ENCODE results near the gene RYR1.

RYR1 gene

GRCh38 chr19:38429055-38429810 lies 4.3 kb upstream of the RYR1 start:
- no peak for DNase-seq

DNA sequence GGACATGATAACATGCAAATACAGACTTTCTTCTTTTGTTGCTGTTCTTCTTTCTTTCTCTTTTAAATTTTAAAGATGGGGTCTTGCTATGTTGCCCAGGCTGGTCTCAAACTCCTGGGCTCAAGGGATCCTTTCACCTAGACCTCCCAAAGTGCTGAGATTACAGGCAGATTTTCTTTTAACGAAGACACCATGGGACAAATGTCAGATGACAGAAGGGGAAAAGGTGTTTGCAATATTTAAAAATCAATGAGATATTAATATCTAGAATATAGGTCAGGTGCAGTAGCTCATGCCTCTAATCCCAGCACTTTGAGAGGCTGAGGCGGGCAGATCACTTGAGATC lies 3.7 kb upstream of the RYR1 start:
- no peak for DNase-seq

DNA sequence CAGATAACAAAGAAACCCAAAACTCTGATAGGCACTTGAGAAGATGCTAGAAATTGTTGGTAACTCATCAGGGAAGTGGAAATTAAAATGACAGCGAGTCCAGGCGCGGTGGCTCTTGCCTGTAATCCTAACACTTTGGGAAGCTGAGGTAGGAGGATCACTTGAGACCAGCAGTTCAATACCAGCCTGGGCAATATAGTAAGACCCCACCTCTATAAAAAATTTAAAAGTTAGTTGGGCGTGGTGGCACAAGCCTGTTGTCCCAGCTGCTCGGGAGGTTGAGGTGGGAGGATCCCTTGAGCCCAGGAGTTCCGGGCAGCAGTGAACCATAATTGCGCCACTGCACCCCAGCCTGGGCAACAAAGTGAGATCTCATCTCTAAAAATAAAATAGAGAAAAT lies 2.6 kb upstream of the RYR1 start:
- no peak for DNase-seq

GRCh38 chr19:38434549-38435051 lies 1.1 kb downstream of the RYR1 start:
- DNase-seq, result no peak

GRCh38 chr19:38437295-38437694 lies 3.8 kb downstream of the RYR1 start:
- DNase-seq, result no peak

- DNase-seq, result no peak
Measured at GRCh38 chr19:38437917-38438316, 4.4 kb downstream of the RYR1 start.

DNA sequence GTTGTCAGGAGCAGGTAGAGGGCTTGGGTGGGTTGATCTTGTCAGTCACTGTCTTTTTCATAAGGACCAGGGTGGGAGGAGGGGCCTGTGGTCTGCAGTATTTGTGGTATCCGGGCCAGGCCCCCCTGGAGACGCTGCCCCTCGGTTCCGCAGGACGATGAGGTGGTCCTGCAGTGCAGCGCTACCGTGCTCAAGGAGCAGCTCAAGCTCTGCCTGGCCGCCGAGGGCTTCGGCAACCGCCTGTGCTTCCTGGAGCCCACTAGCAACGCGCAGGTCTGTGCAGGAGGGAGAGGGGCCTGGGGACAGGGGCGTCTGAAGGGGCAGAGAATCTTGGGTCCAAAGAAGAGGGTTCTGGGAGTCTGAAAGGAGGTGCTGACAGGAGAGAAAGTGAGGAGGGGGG lies 7.1 kb downstream of the RYR1 start:
- DNase-seq, result no peak

DNA sequence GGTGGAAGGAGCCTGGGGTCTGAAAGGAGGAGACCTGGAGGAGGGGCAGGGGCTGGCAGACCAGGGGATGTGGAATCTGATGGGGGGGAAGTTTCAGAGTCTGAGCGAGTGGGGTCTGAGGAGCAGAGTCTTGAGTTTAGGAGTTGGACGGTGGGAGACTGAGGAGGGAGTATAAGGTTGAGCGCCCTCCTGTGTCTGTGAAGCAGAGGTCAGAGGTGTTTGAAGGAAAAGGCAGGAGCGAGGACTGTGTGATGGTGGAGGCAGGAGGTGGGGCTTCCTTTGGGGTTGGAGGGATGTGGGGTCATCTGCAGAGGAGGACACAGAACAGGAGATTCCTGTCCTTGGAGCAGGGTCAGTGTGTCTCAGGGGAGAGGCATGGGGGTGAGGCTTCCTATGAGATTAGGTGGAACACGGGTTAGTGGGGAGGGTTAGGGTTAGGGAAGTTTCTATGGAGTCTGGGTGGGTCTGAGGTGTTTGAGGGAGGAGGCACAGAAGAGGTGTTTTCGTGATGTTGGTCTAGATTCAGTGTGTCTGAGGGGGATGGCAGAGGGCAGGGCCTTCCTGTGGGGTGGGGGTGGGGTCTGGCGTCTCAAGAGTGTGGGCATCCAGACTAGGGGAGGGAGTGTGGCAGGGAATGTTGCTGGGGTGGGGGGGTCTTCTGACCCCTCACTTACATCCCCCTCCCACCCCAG lies 8.3 kb downstream of the RYR1 start:
- no peak for DNase-seq

- no peak for DNase-seq
Measured at GRCh38 chr19:38442736-38443135, 9.2 kb downstream of the RYR1 start.

- DNase-seq, result no peak
Measured at GRCh38 chr19:38443458-38443999, 10.0 kb downstream of the RYR1 start.

DNA sequence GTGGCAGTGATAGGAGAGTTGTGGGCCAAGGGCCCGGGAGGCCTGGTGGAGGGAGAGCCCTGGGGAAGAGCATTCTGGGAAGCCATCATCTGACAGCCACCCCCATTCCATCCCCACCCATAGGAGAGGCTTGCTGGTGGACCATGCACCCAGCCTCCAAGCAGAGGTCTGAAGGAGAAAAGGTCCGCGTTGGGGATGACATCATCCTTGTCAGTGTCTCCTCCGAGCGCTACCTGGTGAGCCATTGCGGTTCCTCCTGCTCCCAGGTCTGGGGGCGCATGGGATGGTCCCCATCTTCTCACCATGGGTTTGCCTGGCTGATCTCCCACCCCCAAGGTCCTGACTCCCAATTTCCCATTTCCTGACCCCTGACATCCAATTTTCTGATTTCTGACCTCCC lies 10.5 kb downstream of the RYR1 start:
- no peak for DNase-seq

- DNase-seq, result no peak
Measured at GRCh38 chr19:38445362-38445761, 11.9 kb downstream of the RYR1 start.

DNA sequence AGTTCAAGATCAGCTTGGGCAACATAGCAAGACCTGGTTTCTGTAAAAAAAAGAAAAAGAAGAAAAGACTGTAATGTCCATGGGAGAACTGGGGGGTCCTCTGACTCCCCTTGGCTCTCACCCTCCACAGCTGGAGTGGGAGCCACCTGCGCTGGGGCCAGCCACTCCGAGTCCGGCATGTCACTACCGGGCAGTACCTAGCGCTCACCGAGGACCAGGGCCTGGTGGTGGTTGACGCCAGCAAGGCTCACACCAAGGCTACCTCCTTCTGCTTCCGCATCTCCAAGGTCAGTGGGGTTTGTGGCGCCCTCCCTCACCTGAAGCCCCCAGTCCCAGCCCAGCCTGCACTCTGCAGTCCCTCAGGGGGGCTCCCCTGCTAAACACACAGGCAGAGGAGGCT lies 14.7 kb downstream of the RYR1 start:
- DNase-seq, result no peak

DNA sequence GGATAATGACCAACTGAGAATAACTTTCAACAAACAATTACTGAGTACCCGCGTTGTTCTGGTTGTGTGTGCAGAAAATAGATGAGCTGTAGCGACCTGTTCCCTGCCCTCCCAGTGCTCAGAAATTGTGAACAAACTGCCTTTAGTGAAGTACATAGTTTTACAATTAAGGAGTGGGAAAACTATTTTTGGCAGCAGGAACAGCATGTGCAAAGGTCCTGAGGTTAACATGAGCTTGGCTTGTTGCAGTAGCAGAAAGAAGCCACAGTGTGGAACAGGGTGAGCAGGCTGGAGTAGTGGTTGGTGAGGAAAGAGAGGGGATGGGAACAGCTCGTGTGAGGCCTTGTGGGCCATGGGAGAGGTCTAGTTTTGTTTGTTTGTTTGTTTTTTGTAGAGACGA lies 16.0 kb downstream of the RYR1 start:
- DNase-seq, result no peak

GRCh38 chr19:38451036-38451435 lies 17.5 kb downstream of the RYR1 start:
- DNase-seq, result no peak

DNA sequence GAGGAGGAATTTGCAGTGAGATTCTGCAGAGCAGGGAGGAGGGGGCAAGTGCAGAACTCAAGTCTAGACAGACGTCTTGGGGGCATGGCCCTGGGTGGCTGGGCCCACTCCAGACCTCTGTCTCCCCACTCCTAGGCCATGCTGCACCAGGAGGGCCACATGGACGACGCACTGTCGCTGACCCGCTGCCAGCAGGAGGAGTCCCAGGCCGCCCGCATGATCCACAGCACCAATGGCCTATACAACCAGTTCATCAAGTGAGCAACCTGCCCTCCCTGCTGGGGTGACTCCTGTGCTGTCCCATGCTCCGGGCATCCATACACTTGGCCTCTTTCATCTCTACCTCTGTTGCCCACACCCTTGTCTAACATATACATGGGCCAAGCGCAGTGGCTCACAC lies 18.1 kb downstream of the RYR1 start:
- DNase-seq, result no peak

- DNase-seq, result no peak
Measured at GRCh38 chr19:38452430-38453366, 19.2 kb downstream of the RYR1 start.

GRCh38 chr19:38453596-38453995 lies 20.1 kb downstream of the RYR1 start:
- DNase-seq, result no peak

DNA sequence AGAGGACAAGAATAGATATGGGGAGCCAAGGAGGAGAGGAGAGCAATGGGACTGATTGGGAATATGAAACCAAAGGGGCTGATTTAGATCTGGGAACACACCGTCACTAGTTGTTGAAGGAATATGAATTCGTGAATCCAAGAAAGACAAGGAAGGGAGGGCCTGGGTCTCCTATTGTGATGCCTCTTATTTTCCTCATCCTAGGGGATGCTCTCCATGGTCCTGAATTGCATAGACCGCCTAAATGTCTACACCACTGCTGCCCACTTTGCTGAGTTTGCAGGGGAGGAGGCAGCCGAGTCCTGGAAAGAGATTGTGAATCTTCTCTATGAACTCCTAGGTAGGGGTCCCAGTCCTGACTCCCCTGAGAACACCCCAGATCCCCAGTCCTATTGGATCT lies 21.5 kb downstream of the RYR1 start:
- no peak for DNase-seq

DNA sequence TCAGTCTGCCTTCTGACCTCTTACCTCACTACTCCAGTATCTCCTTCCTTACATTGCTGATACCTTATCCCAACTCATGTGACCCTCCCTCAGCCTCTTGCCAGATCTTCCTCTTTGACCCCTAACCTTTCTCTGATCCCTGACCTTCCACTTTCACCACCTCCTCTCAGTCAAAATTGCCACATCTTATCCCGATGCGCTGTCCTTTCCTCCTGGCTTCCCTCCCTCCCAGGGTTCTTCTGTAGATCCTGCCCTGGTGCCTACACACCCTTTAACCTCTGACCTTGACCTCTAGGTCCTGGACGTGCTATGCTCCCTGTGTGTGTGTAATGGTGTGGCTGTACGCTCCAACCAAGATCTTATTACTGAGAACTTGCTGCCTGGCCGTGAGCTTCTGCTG lies 23.7 kb downstream of the RYR1 start:
- DNase-seq, result no peak

- DNase-seq, result no peak
Measured at GRCh38 chr19:38457690-38458405, 24.4 kb downstream of the RYR1 start.

DNA sequence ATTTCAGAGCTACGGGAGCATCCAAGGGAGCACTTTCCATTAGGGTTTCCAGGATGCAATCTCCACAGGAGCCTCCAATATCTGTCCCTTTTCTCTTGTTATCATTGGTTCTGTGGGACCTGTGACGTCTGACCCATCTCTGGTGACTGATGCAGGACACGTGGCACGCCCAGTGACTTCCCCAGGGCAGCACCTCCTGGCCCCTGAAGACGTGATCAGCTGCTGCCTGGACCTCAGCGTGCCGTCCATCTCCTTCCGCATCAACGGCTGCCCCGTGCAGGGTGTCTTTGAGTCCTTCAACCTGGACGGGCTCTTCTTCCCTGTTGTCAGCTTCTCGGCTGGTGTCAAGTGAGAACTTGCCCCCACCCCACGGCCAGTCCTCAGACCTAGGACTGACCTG lies 25.5 kb downstream of the RYR1 start:
- DNase-seq, result no peak

DNA sequence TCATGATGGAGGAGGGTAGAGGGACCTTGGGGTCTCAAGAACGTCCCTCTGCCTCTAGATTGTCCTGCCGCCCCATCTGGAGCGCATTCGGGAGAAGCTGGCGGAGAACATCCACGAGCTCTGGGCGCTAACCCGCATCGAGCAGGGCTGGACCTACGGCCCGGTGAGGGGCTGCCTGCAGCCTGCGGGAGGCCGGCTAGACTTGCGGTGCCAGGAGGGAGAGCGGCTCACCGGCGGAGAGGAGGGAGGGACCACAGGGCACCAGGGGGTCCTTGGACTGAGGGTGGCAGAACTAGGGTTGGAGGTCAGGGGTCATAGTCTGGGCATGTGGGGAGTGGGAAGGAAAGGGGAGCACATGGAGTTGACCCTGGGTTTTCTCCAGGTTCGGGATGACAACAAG lies 29.9 kb downstream of the RYR1 start:
- no peak for DNase-seq
